DND-41 (cell line): Measurements from ENCODE around the gene VMO1.

Source experiments
- EZH2 ChIP-seq: IDR thresholded peaks from 3 replicates; pipeline ENCODE4 v1.6.1; 2012; ENCODE audit warnings: borderline replicate concordance, low read depth, mild to moderate bottlenecking, moderate library complexity, low read length, inconsistent platforms; ENCODE audit not compliant: severe bottlenecking
- TF ChIP-seq, protein P1 (sequence below): IDR thresholded peaks from 2 replicates; pipeline ENCODE4 v1.5.1; 2012; ENCODE audit warnings: borderline replicate concordance, low read length, moderate library complexity, mild to moderate bottlenecking; ENCODE audit not compliant: poor library complexity, severe bottlenecking; ENCODE audit errors: extremely low read depth

DNA sequence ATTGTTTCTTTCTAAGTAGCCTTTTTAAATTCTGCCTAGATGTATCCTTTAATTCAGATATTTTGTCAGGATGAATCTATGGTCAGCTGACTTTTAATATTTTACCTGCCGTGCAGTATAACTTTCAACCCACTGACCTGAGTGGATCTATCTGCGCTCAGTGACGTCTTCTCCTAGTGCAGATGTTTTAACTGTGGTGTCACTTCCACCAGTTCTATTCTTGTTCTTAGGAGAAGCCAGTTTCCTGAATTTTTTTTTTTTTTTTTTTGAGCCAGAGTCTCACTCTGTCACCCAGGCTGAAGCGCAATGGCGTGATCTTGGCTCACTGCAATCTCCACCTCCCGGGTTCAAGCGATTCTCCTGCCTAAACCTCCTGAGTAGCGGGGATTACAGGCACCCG is 19.4 kb downstream of the VMO1 start:
- TF ChIP-seq, protein P1, sequence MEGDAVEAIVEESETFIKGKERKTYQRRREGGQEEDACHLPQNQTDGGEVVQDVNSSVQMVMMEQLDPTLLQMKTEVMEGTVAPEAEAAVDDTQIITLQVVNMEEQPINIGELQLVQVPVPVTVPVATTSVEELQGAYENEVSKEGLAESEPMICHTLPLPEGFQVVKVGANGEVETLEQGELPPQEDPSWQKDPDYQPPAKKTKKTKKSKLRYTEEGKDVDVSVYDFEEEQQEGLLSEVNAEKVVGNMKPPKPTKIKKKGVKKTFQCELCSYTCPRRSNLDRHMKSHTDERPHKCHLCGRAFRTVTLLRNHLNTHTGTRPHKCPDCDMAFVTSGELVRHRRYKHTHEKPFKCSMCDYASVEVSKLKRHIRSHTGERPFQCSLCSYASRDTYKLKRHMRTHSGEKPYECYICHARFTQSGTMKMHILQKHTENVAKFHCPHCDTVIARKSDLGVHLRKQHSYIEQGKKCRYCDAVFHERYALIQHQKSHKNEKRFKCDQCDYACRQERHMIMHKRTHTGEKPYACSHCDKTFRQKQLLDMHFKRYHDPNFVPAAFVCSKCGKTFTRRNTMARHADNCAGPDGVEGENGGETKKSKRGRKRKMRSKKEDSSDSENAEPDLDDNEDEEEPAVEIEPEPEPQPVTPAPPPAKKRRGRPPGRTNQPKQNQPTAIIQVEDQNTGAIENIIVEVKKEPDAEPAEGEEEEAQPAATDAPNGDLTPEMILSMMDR = no peak
- TF ChIP-seq EZH2 = no peak
